NCI-H2227 (cell line): ENCODE data around the gene SEMA3G.
A peak's percentile ranks its signal among the peaks of the same experiment; 100 is the strongest.

Experiments used
- DNase-seq: peaks from one replicate; lab custom pipeline; 2025; ENCODE audit not compliant: unreplicated experiment; lab: John Stamatoyannopoulos, UW

SEMA3G gene

GRCh38 chr3:52444860-52445793, at the start of gene SEMA3G:
SEMA3G (minus strand) TSS chr3:52445103; CDS start chr3:52445027, 76 bp downstream.
- DNase-seq = peak; percentile 48

DNA sequence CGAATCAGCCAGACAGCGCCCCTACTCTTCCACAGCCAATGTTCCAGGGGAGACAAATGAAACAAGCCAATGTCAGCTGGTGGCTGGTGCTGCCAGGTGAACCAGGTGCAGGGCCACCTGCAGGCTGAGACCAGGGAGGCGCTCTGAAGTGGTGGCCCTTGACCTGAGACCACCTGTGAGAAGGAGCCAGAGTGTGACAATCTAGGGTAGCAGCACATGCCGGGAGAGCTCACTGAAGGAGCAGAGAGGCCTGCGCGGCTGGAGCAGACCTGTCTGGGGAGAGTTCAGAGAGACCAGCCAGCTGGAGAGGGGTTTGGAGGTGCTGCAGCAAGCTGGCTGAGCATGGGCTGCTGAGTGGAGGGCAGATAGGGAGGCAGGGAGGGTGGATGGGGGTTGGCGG, 49.5 kb upstream of the SEMA3G start:
- DNase-seq = no peak

GRCh38 chr3:52493232-52494017, 48.5 kb upstream of the SEMA3G start:
- DNase-seq = no peak

DNA sequence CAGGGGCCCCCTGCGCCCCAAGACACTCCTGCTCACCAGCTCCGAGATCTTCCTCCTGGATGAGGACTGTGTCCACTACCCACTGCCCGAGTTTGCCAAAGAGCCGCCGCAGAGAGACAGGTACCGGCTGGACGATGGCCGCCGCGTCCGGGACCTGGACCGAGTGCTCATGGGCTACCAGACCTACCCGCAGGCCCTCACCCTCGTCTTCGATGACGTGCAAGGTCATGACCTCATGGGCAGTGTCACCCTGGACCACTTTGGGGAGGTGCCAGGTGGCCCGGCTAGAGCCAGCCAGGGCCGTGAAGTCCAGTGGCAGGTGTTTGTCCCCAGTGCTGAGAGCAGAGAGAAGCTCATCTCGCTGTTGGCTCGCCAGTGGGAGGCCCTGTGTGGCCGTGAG, 47.2 kb upstream of the SEMA3G start:
- no peak for DNase-seq

DNA sequence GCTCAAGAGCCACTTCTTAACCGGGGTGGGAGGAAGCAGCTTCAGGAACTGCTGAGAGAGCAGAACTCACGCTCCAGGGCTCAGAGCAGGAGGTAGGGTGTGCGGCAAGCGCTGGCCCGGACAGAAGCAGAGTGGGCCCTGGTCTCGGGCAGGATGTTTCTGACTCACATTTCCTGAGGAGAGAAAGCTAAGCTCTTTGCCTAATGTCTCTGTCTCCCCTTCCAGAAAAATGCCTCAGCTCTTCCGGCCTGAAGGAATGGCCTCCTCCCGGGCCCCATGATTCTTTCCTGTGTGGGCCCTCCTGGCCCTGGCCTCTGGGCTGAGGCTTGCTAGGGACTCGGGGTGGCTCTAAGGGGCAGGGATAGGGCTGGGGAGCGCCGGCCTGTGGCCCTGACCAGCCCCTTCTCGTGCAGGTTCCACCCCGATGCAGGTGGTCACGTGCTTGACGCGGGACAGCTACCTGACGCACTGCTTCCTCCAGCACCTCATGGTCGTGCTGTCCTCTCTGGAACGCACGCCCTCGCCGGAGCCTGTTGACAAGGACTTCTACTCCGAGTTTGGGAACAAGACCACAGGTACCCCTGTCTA, 46.1 kb upstream of the SEMA3G start:
- DNase-seq = no peak

GRCh38 chr3:52490035-52490938, 45.4 kb upstream of the SEMA3G start:
- DNase-seq = no peak

- no peak for DNase-seq
Measured at GRCh38 chr3:52489453-52489852, 44.5 kb upstream of the SEMA3G start.

DNA sequence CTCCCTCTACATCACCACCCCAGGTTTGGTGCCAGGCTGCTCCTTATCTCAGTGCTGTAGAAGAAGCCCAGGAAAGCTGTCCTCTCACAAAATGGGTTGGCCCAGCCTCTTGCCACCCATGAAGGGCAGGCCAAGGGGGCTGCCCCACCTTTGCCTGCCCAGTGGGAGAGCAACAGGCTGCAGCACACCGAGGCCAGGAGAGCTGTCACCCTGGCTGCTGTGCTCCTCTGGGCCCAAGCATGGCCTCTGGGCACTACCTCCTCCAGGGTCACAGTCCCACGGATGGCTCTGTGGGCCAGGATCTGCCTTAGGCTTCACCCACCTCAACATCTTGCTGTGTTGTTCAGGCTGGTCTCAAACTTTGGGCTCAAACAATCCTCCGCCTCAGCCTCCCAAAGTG, 43.8 kb upstream of the SEMA3G start:
- no peak for DNase-seq

GRCh38 chr3:52487788-52488691, 43.1 kb upstream of the SEMA3G start:
- DNase-seq = no peak

DNA sequence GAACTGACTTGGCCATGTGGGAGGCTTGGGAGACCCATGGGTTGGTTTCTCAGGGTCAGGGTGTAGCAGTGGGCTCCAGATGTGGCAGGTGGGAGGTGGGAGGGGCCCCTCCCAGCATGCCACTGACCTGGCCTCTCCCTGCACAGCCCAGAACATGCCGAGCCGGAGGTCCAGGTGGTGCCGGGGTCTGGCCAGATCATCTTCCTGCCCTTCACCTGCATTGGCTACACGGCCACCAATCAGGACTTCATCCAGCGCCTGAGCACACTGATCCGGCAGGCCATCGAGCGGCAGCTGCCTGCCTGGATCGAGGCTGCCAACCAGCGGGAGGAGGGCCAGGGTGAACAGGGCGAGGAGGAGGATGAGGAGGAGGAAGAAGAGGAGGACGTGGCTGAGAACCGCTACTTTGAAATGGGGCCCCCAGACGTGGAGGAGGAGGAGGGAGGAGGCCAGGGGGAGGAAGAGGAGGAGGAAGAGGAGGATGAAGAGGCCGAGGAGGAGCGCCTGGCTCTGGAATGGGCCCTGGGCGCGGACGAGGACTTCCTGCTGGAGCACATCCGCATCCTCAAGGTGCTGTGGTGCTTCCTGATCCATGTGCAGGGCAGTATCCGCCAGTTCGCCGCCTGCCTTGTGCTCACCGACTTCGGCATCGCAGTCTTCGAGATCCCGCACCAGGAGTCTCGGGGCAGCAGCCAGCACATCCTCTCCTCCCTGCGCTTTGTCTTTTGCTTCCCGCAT, 42.3 kb upstream of the SEMA3G start:
- no peak for DNase-seq

DNA sequence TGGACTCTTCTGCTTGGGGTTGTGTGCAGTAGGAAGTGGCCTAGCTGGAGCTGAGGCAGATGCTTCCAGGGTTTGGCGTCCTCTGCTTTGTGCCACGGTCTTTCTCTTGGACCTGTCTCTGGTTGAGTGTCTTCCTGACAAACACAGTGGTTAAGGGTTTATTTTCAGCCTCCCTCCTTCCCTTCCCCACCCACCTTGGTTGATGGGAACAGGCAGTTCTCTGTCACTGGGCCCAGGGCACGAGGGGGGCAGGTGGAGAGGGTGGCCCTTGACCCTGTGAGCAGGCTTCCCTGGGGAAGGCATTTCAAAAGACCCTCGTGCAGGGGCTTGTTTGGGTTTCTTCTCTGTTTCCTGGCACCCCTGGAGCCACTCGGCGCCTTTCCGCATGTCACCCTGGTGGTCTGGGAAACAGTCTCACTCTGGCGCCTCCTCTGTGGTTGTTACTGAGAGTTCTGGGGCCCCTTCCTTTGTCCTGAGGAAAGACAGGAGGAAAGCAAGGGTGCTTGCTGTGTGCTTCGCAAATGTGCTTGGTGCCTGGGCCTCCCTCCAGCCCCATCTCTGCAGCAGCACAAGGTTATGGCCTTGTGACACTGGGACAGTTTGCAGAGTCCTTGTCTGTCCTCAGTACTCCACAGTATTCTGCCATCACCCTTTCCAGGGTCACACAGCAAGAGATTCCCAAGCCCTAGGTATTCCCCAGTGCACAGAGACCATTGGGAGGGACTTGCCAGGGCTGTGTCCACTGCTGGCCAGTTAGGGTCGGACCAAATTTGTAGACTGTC, 40.0 kb upstream of the SEMA3G start:
- no peak for DNase-seq

DNA sequence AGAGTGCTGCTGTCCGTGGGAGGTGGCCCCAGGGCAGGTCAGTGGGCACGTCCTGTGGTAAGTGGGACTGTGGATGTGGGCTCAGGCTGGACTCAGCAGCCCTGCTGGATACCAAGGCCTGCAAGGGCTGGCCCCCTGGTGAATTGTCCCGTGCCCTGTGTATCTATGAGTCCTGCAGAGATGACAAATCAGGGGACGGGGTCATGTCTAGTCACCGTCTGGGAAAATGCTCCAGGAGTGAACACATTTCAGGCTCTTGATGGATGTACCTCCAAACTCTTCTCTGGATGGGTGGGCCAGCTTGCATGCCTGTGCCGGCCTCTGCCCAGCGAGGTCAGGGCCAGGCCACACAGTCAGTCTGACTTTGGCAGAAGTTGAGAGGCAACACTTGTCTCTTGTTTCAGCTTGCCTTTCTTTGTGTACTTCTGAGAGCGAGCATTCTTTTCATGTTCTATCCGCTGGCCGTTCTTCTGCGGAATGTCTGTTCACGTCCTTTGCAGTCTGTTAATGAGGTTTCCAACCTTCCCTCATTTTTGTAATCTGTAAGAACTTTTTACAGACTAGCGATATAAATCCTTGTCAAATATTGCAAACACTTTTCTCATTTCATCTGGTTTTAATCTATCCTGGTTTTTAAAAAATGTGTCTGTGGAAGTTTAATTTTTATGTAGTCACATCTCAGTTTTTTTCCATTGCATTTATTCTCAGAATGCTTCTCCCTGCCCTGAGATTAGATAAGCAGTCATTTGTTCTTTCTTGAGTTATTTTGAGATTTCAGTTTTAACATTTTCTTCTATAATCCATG, 38.9 kb upstream of the SEMA3G start:
- no peak for DNase-seq

- DNase-seq = no peak
Measured at GRCh38 chr3:52483081-52483480, 38.2 kb upstream of the SEMA3G start.

- no peak for DNase-seq
Measured at GRCh38 chr3:52481819-52482521, 37.1 kb upstream of the SEMA3G start.

- DNase-seq = no peak
Measured at GRCh38 chr3:52480768-52481715, 36.1 kb upstream of the SEMA3G start.
